HG03097 (cell line): Measurements from ENCODE around the gene MTRF1L.
A peak's percentile ranks its signal among the peaks of the same experiment; 100 is the strongest.
"Not testable (repeated sequence)": the region's sequence is repeated elsewhere in the genome, so short reads cannot be mapped to it uniquely, and the experiment has no call there.

ENCODE experiments used
- ATAC-seq: cut with Tn5 transposase; IDR thresholded peaks from one replicate; pipeline ENCODE4 v1.9.1; 2021; ENCODE audit not compliant: unreplicated experiment, low FRiP score

MTRF1L gene

DNA sequence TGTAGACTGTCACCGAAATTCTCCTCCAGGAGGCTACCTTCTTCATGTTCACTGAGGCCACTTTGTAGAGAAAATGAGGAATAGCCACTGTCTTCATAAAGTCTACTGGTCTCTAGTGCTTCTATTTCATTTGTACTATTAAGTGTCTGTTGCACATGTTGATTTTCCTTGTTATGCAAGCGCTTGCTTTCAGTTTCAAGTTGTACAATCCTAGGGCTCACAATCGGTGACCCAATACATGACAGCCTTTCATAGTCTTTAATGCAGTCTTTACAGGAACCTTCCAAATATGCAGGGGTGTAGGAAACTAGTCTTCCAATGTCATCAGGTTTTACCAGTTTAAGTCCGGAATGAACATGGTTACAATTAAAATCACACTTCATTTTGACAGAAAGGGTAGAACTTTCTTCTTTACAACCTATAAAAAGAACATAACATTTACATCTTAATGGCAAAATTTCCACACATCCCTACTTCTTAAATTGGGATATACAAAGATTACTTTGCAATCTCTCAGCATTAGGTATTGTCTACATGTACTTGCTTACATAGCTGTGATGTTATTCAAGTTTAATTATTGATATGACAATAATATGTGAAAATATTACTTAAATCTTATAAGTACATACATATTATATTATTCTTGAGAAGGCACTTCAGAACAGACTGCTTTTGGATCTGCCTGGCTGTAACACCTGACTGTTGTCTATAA, 27.1 kb downstream of the MTRF1L start:
- peak; percentile 48 for ATAC-seq

DNA sequence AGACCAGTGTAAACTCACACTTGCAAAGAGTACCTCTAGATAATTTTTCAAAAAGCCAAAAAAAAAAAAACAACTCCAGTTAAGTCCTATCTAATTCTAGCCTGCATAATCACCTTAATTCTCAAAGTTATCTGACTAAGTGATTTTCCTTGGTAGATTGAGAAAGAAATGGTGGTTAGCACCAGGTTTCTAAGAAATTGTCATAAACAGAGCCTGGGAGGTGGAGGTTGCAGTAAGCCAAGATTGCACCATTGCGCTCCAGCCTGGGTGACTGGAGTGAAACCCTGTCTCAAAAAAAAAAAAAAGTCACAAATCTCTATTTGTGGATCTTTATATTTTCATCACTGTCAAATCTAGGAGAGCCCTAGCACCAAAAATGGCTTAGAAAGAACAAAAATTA, 28.6 kb downstream of the MTRF1L start:
- no peak for ATAC-seq

DNA sequence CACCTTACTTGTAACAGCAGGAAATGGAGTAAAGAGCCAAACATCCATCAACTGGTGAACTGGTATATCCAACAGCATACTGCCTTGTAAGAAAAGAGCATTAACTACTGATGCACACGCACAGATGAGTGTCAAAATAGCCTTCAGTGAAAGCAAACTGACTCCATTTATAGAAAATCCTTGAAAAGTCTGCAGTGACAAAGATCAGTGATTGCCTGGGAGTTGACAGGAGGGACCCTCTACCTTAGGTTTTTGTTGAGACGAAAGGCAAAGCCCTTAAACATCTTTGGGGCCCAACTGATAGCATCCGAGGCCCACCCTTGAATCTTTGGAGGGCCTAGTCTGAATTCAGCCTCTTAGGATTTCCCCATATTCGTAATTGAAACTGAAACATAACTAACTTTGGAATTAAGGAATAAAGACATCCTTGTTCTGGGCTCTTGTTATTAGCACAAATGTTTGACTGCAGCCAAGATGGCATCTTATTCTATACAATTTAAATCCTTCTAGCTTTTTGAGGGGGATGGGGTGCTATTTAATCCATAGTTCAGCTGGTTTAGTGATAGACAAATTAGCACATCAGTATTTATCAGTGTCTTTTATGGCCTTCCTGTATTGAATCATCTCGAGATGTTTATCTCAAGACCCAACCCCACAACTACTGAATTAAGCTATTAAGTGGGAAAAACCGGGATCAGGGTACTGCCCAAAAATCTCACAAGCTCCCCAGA, 32.7 kb downstream of the MTRF1L start:
- no peak for ATAC-seq

DNA sequence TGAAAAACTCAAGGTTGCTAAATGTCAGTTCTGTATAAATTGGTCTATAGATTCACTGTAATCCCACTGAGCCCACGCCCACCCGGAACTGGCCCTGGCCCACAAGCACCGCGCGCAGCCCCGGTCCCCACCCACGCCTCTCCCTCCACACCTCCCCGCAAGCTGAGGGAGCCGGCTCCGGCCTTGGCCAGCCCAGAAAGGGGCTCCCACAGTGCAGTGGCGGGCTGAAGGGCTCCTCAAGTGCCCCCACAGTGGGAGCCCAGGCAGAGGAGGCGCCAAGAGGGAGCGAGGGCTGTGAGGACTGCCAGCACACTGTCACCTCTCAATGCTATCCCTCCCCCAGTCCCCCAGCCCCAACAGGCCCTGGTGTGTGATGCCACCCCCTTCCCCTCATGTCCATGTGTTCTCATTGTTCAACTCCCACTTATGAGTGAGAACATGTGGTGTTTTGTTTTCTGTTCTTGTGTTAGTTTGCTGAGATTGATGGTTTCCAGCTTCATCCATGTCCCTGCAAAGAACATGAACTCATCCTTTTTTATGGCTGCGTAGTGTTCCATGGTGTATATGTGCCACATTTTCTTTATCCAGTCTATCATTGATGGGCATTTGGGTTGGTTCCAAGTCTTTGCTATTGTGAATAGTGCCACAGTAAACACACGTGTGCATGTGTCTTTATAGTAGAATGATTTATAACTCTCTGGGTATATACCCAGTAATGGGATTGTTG, 36.2 kb downstream of the MTRF1L start:
- ATAC-seq, result not testable (repeated sequence)

DNA sequence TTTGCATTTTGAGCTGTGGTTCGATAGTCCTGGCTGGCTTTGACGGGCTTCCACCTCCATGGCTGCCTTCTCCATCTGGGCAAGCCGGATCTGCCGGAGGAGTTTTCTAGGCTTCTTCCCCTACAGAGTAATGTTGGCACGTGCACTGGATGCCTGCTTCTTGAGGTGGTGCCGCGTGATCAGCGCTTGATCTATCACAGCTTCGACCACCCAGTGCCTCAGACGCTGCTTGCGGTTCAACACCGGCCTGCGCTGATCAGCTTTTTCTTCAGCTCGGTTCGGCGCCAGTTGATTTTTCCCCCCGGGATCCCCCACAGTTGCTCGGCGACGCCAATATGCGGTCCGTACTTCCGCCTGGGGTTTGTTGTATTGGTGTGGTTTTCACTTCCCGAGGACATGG, 43.2 kb downstream of the MTRF1L start:
- ATAC-seq, result no peak

- ATAC-seq, result no peak
Observed at GRCh38 chr6:152957796-152958195, 44.7 kb downstream of the MTRF1L start.

DNA sequence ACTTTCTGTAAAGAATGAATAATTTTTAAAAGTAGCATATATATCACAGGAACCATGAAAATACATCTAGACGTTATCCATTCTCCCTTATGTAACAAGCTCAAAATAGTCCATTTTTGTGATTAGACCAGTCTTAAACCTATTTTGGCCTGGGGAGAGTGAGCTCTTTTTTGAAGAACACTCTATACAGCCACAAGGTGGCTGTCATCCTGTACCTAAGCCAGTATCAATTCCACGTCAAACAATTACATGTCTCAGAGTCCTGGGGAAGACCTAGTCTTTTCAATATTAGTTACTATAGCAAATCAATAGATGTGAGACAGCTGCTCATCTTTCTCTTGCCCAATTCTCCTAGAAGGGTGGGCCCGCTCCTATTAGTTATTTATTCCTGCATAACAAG, 48.1 kb downstream of the MTRF1L start:
- no peak for ATAC-seq

GRCh38 chr6:152952866-152953509, 49.5 kb downstream of the MTRF1L start:
- ATAC-seq, result no peak

- ATAC-seq, result no peak
Observed at GRCh38 chr6:152952045-152952444, 50.5 kb downstream of the MTRF1L start.

- ATAC-seq, result no peak
Observed at GRCh38 chr6:152950240-152950639, 52.3 kb downstream of the MTRF1L start.

DNA sequence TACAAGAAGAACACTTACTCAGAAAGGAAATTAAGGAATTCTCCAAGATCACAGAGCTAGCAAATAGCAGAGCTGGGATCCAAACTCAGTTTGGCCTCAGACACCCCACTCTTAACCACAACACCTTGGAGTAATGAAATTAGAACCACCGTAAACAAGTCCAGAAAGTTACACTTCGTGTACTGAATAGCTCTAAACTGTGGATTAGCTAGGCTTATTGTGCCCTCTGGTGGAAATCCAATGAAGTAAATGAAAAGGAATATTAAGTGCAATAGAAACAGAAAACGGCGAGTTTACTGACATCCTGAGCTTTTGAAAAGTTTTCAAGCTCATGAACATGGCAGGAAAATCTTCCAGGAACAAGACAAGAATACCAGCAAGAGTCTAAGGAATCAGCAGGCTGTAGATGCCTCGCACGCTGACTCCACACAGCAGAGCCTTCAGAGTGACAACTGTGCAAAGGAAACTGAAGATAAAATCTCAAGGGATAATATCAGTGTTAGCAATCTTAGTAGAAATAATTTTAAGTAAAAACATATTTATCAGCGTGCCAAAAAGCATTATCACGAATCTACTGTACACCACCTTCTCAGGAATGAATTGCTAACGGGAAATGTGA, 54.2 kb downstream of the MTRF1L start:
- ATAC-seq, result peak; percentile 72

DNA sequence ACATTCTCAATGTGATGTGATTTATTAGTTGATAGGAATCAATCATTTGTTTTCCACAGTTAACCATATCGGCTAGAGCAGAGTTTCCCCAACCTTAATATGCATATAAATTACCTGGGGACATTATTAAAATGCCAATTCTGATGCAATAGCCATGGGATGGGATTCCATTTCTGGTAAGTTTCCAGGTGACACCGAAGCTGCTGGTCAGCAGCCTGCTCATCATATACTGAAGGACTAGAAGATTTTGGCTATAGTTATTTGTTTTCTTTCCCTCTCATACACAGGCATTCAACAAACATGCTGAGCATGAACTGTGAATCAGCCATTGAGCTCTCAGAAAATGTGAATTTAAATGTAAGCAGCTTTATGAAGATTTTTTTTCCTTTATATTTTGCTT, 55.5 kb downstream of the MTRF1L start:
- ATAC-seq, result no peak

GRCh38 chr6:152946484-152946883, 56.0 kb downstream of the MTRF1L start:
- no peak for ATAC-seq

DNA sequence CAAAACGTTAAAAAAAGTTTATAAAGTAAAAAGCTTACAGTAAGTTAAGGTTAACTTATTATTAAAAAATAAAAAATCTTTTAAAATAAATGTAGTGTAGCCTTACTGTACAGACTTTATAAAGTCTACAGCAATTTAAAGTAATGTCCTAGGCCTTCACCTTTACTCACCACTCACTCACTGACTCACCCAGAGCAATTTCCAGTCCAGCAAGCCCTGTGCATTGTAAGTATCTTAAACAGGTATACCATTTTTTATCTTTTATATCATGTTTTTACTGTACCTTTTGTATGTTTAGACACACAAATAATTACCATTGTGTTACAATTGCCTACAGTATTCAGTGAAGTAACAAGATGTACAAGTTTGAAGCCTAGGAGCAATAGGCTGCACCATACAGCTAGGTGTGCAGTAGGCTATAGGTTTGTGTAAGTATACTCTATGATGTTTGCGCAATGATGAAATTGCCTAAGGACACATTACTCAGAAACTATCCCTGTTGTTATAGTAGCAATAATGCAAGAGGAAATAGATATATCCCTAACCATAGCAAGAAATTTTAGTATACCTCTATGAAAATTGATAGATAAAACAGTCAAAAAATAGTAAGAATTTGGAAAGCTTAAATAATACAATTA, 59.1 kb downstream of the MTRF1L start:
- ATAC-seq, result no peak

GRCh38 chr6:152942319-152942869, 60.1 kb downstream of the MTRF1L start:
- no peak for ATAC-seq

GRCh38 chr6:152941746-152942145, 60.8 kb downstream of the MTRF1L start:
- no peak for ATAC-seq
